Right cardiac atrium (tissue), 5 donors: Measurements from ENCODE around the gene RD3L. TPM values are rescaled to one million over a fixed set of nuclear protein-coding genes. Genes with fewer than 3 reads are reported as not detected.
"Not testable (repeated sequence)": the region's sequence is repeated elsewhere in the genome, so short reads cannot be mapped to it uniquely, and the experiment has no call there.

ENCODE experiments used
- ATAC-seq, 2 donors: fragments of 200-7000 bp; cut with Tn5 transposase; one replicate each; pipeline versions ENCODE4 v1.8.0 to v1.9.1; 2020; ENCODE audit warnings: moderate library complexity in 2 of 2, mild to moderate bottlenecking in 1 of 2
- DNase-seq, 3 donors: peaks; one replicate each; pipeline ENCODE4 v3.0.0-alpha.2; 2020
- H3K27ac ChIP-seq: one replicate; pipeline ENCODE4 v1.5.1; 2013; ENCODE audit warnings: mild to moderate bottlenecking, low read length, control low read depth, moderate library complexity
- H3K27me3 ChIP-seq: one replicate; pipeline ENCODE4 v1.6.1; 2013; ENCODE audit not compliant: control insufficient read depth, insufficient read depth
- H3K4me1 ChIP-seq: one replicate; pipeline ENCODE4 v1.6.1; 2013; ENCODE audit warnings: low read length; ENCODE audit not compliant: control insufficient read depth, insufficient read depth
- H3K4me3 ChIP-seq: one replicate; pipeline ENCODE4 v1.5.1; 2013; ENCODE audit warnings: low read length, control low read depth
- H3K9me3 ChIP-seq: one replicate; pipeline ENCODE4 v1.6.1; 2013; ENCODE audit warnings: low read length; ENCODE audit not compliant: control insufficient read depth
- WGBS: extraction: QIAGEN DNeasy Blood & Tissue Kit; methylation state at CpG from one replicate; pipeline ENCODE4 v1.1.7; 2013; 5-methylcytosine and 5-hydroxymethylcytosine counted together
- intact Hi-C, 4 donors: fragments of 100-400 bp; cut with DNase I; formaldehyde crosslinking; loops; one replicate each; pipeline versions ENCODE4 v1.11.0 to v1.14.0; 2022 to 2023
- polyA plus RNA-seq: library from polyadenylated mRNA; stranded (reverse); fragments of 200-250 nt; gene quantifications from one replicate; pipeline ENCODE4 v1.2.3, GENCODE V29; 2013
- total RNA-seq, 4 donors: library from RNA; stranded (reverse); fragmentation: NEBNext Ultra II Directional; extraction: Animal tissue kit (Norgen Biotek cat#: 25700); gene quantifications; one replicate each; pipeline ENCODE4 v1.2.1, GENCODE V29; 2021
- donor health status: healthy with polysubstance abuse.
- donor health status: DM: no; HTN: yes; CAD: no.
- donor health status: DM: no; HTN: no; CAD: no.
- donor health status: DM: no; HTN: yes; CAD: no; lungs with severe emphysema.
- donor health status: DM: yes; HTN: yes; CAD: no.

Gene RD3L
- total and polyA plus RNA-seq, 5 donors, result 11.2 to 39.6 (median 28.9) TPM

GRCh38 chr14:103928011-103928890, 14.1 kb downstream of the RD3L start, which contains the start of gene TDRD9:
Gene TDRD9, plus strand, starts transcription at chr14:103928456. Its CDS starts 54 bp downstream, at chr14:103928510.
- ATAC-seq (no peak), DNase-seq (no peak)
- intact Hi-C loops, result no loop called here
- Histone ChIP-seq H3K27me3 (no peaks in the 10 kb centered on the region), H3K4me1 (no peaks in the 10 kb centered on the region), H3K27ac (no peak within 1 kb of the TSS), H3K4me3 (no peak within 1 kb of the TSS), H3K9me3 (no peaks in the 10 kb centered on the region)
- 61% methylated on average over 97 of the region's 97 CpGs for WGBS

- ATAC-seq, result no peak
- Histone ChIP-seq H3K27me3 (no peaks in the 10 kb centered on the region), H3K9me3 (no peaks in the 10 kb centered on the region), H3K4me1 (no peaks in the 10 kb centered on the region), H3K27ac (no peak overlapping the region), H3K4me3 (no peak overlapping the region)
- WGBS, result 93% methylated on average over 18 of the region's 18 CpGs
- no peak for DNase-seq
- intact Hi-C loops, result no loop called here
These were observed 14.8 kb downstream of the RD3L start for GRCh38 chr14:103927566-103927965.

- Histone ChIP-seq H3K9me3 (no peaks in the 10 kb centered on the region), H3K27ac (no peak overlapping the region), H3K4me1 (no peaks in the 10 kb centered on the region), H3K27me3 (no peaks in the 10 kb centered on the region), H3K4me3 (no peak overlapping the region)
- WGBS, result 81% methylated on average over 5 of the region's 5 CpGs
- DNase-seq (no peak), ATAC-seq (no peak)
- intact Hi-C loops, result no loop called here
These were observed 17.0 kb downstream of the RD3L start for GRCh38 chr14:103925316-103925715.

GRCh38 chr14:103923863-103924262, 18.5 kb downstream of the RD3L start:
- no peak overlapping the region for H3K4me3 ChIP-seq
- WGBS, result 2% methylated on average over 6 of the region's 6 CpGs
- H3K9me3 ChIP-seq, result no peaks in the 10 kb centered on the region
- no peak overlapping the region for H3K27ac ChIP-seq
- no peaks in the 10 kb centered on the region for H3K4me1 ChIP-seq
- DNase-seq (peak in 2 of 3 donors; percentile 60 to 69), ATAC-seq (peak; percentile 33 to 45)
- intact Hi-C loops, result no loop called here
- no peaks in the 10 kb centered on the region for H3K27me3 ChIP-seq

- H3K27me3 ChIP-seq, H3K27ac ChIP-seq, intact Hi-C loops, ATAC-seq, DNase-seq, H3K4me1 ChIP-seq, H3K9me3 ChIP-seq, H3K4me3 ChIP-seq: not testable (repeated sequence)
- WGBS, result 55% methylated on average over 12 of the region's 12 CpGs
These were observed 20.5 kb downstream of the RD3L start for GRCh38 chr14:103921855-103922200.

GRCh38 chr14:103920981-103921854, 21.1 kb downstream of the RD3L start:
- Histone ChIP-seq H3K4me3 (peak overlapping the region; percentile 75), H3K27me3 (no peaks in the 10 kb centered on the region), H3K4me1 (peaks cover 3% of the 10 kb centered on the region), H3K27ac (peak overlapping the region; percentile 92), H3K9me3 (no peaks in the 10 kb centered on the region)
- DNase-seq (peak; percentile 93 to 98 (median 96)), ATAC-seq (peak; percentile 99)
- intact Hi-C loops, result no loop called here
- WGBS, result under 1% methylated on average over 58 of the region's 58 CpGs

- Histone ChIP-seq H3K27me3 (no peaks in the 10 kb centered on the region), H3K9me3 (no peaks in the 10 kb centered on the region), H3K4me1 (peaks cover 3% of the 10 kb centered on the region), H3K4me3 (no peak overlapping the region), H3K27ac (no peak overlapping the region)
- WGBS, result 59% methylated on average over 14 of the region's 14 CpGs
- DNase-seq (no peak), ATAC-seq (no peak)
- intact Hi-C loops, result loop anchor here in 1 of 4 donors (10.0 kb wide), 1 partner anchor 112 kb away; no protein-coding TSS in a partner anchor
These were observed 25.6 kb downstream of the RD3L start for GRCh38 chr14:103916636-103917262.

GRCh38 chr14:103915616-103916015, 26.7 kb downstream of the RD3L start:
- intact Hi-C loops, result loop anchor here in 1 of 4 donors (10.0 kb wide), 1 partner anchor 111 kb away; no protein-coding TSS in a partner anchor
- no peaks in the 10 kb centered on the region for H3K9me3 ChIP-seq
- no peaks in the 10 kb centered on the region for H3K27me3 ChIP-seq
- peaks cover 3% of the 10 kb centered on the region for H3K4me1 ChIP-seq
- no peak overlapping the region for H3K27ac ChIP-seq
- no peak for DNase-seq
- ATAC-seq, result no peak
- no peak overlapping the region for H3K4me3 ChIP-seq
- WGBS, result 90% methylated on average over 6 of the region's 6 CpGs

GRCh38 chr14:103910984-103911383, 31.3 kb downstream of the RD3L start:
- H3K4me3 ChIP-seq, result no peak overlapping the region
- ATAC-seq, result peak; percentile 6 to 8
- H3K27ac ChIP-seq, result no peak overlapping the region
- DNase-seq, result no peak
- no peaks in the 10 kb centered on the region for H3K9me3 ChIP-seq
- WGBS, result 69% methylated on average over 6 of the region's 6 CpGs
- H3K4me1 ChIP-seq, result no peaks in the 10 kb centered on the region
- intact Hi-C loops, result loop anchor here in 2 of 4 donors (2.0 to 10.0 kb wide), 2 partner anchors 100 to 106 kb away; no protein-coding TSS in a partner anchor
- no peaks in the 10 kb centered on the region for H3K27me3 ChIP-seq

DNA sequence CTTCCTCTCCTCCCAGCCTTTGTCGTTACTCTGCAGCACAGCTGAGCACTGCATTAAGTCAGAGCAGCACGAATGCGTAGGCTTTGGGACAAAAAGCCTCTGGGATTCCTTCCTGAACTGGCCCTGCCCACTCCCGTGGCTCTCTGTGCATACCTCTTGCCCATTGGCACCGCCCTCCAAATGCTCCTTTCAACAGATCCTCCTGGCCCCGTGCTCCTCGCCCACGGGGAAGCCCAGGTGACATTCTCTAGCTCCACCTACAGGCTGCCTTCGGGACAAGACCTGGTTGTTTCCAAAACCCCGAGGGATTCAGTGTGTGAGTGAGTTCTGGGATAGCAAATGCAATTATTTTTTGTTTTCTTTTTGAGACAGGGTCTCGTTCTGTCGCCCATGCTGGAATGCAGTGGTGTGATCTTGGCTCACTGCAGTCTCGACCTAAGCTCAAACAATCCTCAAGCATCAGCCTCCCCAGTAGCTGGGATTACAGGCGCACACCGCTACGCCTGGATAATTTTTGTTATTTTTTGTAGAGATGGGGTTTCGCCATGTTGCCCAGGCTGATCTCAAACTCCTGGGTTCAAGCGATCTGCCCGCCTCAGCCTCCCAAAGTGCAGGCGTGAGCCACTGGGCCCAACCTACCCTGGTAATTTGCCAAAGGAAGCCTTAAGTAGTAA, 31.9 kb downstream of the RD3L start:
- Histone ChIP-seq H3K9me3 (no peaks in the 10 kb centered on the region), H3K27me3 (no peaks in the 10 kb centered on the region), H3K4me3 (no peak overlapping the region), H3K4me1 (no peaks in the 10 kb centered on the region), H3K27ac (peak overlapping the region; percentile 5)
- peak; percentile 91 to 95 for ATAC-seq
- DNase-seq, result peak; percentile 78 to 89 (median 86)
- intact Hi-C loops, result loop anchor here in 2 of 4 donors (2.0 to 10.0 kb wide), 2 partner anchors 100 to 106 kb away; no protein-coding TSS in a partner anchor
- 24% methylated on average over 20 of the region's 20 CpGs for WGBS
